Renal cortex interstitium (tissue), 15 donors: ENCODE results near the gene RPS8. TPM values are rescaled to one million over a fixed set of nuclear protein-coding genes. Genes with fewer than 3 reads are reported as not detected.
"Not testable (repeated sequence)": the region's sequence is repeated elsewhere in the genome, so short reads cannot be mapped to it uniquely, and the experiment has no call there.

ENCODE experiments used
- DNase-seq, 11 donors: peaks; one replicate each; pipeline ENCODE4 v3.0.0-alpha.2; 2013; ENCODE audit warnings: low read depth in 9 of 11, low spot score in 4 of 11; ENCODE audit errors: extremely low read depth in 1 of 11
- long read RNA-seq, 16 experiments: transcript quantifications; one replicate each; lab custom pipeline, GENCODE V29; 2026
- polyA plus RNA-seq, 3 donors: library from polyadenylated mRNA; unstranded; fragments of 120-200 nt; gene quantifications; one replicate each; pipeline ENCODE4 v1.2.1, GENCODE V29; 2013; ENCODE audit not compliant: insufficient read length in 3 of 3

Gene RPS8
- polyA plus RNA-seq = 1,000 to 10,000 TPM; 2,233 to 2,482 (median 2,364) TPM
- long read RNA-seq, donor 1, transcript RPS8-207 (5 exons, 1,115 nt) = minor isoform, 229 of 2,010 reads
- long read RNA-seq, donor 1, transcript RPS8-202 (6 exons, 881 nt) = major isoform, 829 of 2,010 reads
- long read RNA-seq, donor 1, transcript RPS8-205 (2 exons, 391 nt) = minor isoform, 131 of 2,010 reads
- long read RNA-seq, donor 1, transcript RPS8-203 (3 exons, 898 nt) = minor isoform, 142 of 2,010 reads
- long read RNA-seq, donor 1, partial matches to known transcripts = 609 of 2,010 reads
- long read RNA-seq, donor 1, other reads (novel, unspliced or antisense) = 45 of 2,010 reads
- long read RNA-seq, donor 2, transcript RPS8-207 (5 exons, 1,115 nt) = minor isoform, 228 of 2,065 reads
- long read RNA-seq, donor 2, transcript RPS8-203 (3 exons, 898 nt) = minor isoform, 128 of 2,065 reads
- long read RNA-seq, donor 2, transcript RPS8-205 (2 exons, 391 nt) = minor isoform, 137 of 2,065 reads
- long read RNA-seq, donor 2, transcript RPS8-202 (6 exons, 881 nt) = major isoform, 866 of 2,065 reads
- long read RNA-seq, donor 2, partial matches to known transcripts = 624 of 2,065 reads
- long read RNA-seq, donor 2, other reads (novel, unspliced or antisense) = 68 of 2,065 reads
- long read RNA-seq, donor 3, transcript RPS8-207 (5 exons, 1,115 nt) = minor isoform, 493 of 3,220 reads
- long read RNA-seq, donor 3, transcript RPS8-203 (3 exons, 898 nt) = minor isoform, 108 of 3,220 reads
- long read RNA-seq, donor 3, transcript RPS8-202 (6 exons, 881 nt) = major isoform, 1,837 of 3,220 reads
- long read RNA-seq, donor 3, transcript RPS8-205 (2 exons, 391 nt) = minor isoform, 78 of 3,220 reads
- long read RNA-seq, donor 3, partial matches to known transcripts = 528 of 3,220 reads
- long read RNA-seq, donor 3, other reads (novel, unspliced or antisense) = 134 of 3,220 reads
- long read RNA-seq, donor 4, transcript RPS8-203 (3 exons, 898 nt) = minor isoform, 41 of 1,849 reads
- long read RNA-seq, donor 4, transcript RPS8-202 (6 exons, 881 nt) = major isoform, 1,080 of 1,849 reads
- long read RNA-seq, donor 4, transcript RPS8-205 (2 exons, 391 nt) = minor isoform, 48 of 1,849 reads
- long read RNA-seq, donor 4, transcript RPS8-207 (5 exons, 1,115 nt) = minor isoform, 221 of 1,849 reads
- long read RNA-seq, donor 4, partial matches to known transcripts = 341 of 1,849 reads
- long read RNA-seq, donor 4, other reads (novel, unspliced or antisense) = 96 of 1,849 reads
- long read RNA-seq, donor 5 = 0 reads
- long read RNA-seq, donor 6, transcript RPS8-203 (3 exons, 898 nt) = minor isoform, 157 of 2,240 reads
- long read RNA-seq, donor 6, transcript RPS8-205 (2 exons, 391 nt) = minor isoform, 124 of 2,240 reads
- long read RNA-seq, donor 6, transcript RPS8-207 (5 exons, 1,115 nt) = minor isoform, 293 of 2,240 reads
- long read RNA-seq, donor 6, transcript RPS8-202 (6 exons, 881 nt) = major isoform, 1,110 of 2,240 reads
- long read RNA-seq, donor 6, partial matches to known transcripts = 447 of 2,240 reads
- long read RNA-seq, donor 6, other reads (novel, unspliced or antisense) = 90 of 2,240 reads
- long read RNA-seq, donor 7, transcript RPS8-202 (6 exons, 881 nt) = major isoform, 1,724 of 3,170 reads
- long read RNA-seq, donor 7, transcript RPS8-207 (5 exons, 1,115 nt) = minor isoform, 347 of 3,170 reads
- long read RNA-seq, donor 7, transcript RPS8-203 (3 exons, 898 nt) = minor isoform, 153 of 3,170 reads
- long read RNA-seq, donor 7, transcript RPS8-205 (2 exons, 391 nt) = minor isoform, 147 of 3,170 reads
- long read RNA-seq, donor 7, partial matches to known transcripts = 669 of 3,170 reads
- long read RNA-seq, donor 7, other reads (novel, unspliced or antisense) = 94 of 3,170 reads
- long read RNA-seq, donor 8, transcript RPS8-203 (3 exons, 898 nt) = minor isoform, 277 of 5,056 reads
- long read RNA-seq, donor 8, transcript RPS8-207 (5 exons, 1,115 nt) = minor isoform, 457 of 5,056 reads
- long read RNA-seq, donor 8, transcript RPS8-202 (6 exons, 881 nt) = major isoform, 1,700 of 5,056 reads
- long read RNA-seq, donor 8, transcript RPS8-205 (2 exons, 391 nt) = minor isoform, 274 of 5,056 reads
- long read RNA-seq, donor 8, partial matches to known transcripts = 2,181 of 5,056 reads
- long read RNA-seq, donor 8, other reads (novel, unspliced or antisense) = 124 of 5,056 reads
- long read RNA-seq, donor 9, transcript RPS8-203 (3 exons, 898 nt) = minor isoform, 70 of 2,045 reads
- long read RNA-seq, donor 9, transcript RPS8-202 (6 exons, 881 nt) = major isoform, 1,301 of 2,045 reads
- long read RNA-seq, donor 9, transcript RPS8-205 (2 exons, 391 nt) = minor isoform, 64 of 2,045 reads
- long read RNA-seq, donor 9, transcript RPS8-207 (5 exons, 1,115 nt) = minor isoform, 295 of 2,045 reads
- long read RNA-seq, donor 9, partial matches to known transcripts = 212 of 2,045 reads
- long read RNA-seq, donor 9, other reads (novel, unspliced or antisense) = 81 of 2,045 reads
- long read RNA-seq, donor 10, transcript RPS8-205 (2 exons, 391 nt) = minor isoform, 123 of 2,634 reads
- long read RNA-seq, donor 10, transcript RPS8-202 (6 exons, 881 nt) = major isoform, 1,525 of 2,634 reads
- long read RNA-seq, donor 10, transcript RPS8-203 (3 exons, 898 nt) = minor isoform, 101 of 2,634 reads
- long read RNA-seq, donor 10, transcript RPS8-207 (5 exons, 1,115 nt) = minor isoform, 288 of 2,634 reads
- long read RNA-seq, donor 10, partial matches to known transcripts = 496 of 2,634 reads
- long read RNA-seq, donor 10, other reads (novel, unspliced or antisense) = 77 of 2,634 reads
- long read RNA-seq, donor 11, transcript RPS8-202 (6 exons, 881 nt) = major isoform, 824 of 1,309 reads
- long read RNA-seq, donor 11, transcript RPS8-205 (2 exons, 391 nt) = minor isoform, 28 of 1,309 reads
- long read RNA-seq, donor 11, transcript RPS8-207 (5 exons, 1,115 nt) = minor isoform, 169 of 1,309 reads
- long read RNA-seq, donor 11, transcript RPS8-203 (3 exons, 898 nt) = minor isoform, 35 of 1,309 reads
- long read RNA-seq, donor 11, partial matches to known transcripts = 176 of 1,309 reads
- long read RNA-seq, donor 11, other reads (novel, unspliced or antisense) = 67 of 1,309 reads
- long read RNA-seq, donor 12, transcript RPS8-202 (6 exons, 881 nt) = major isoform, 546 of 1,230 reads
- long read RNA-seq, donor 12, transcript RPS8-203 (3 exons, 898 nt) = minor isoform, 108 of 1,230 reads
- long read RNA-seq, donor 12, transcript RPS8-207 (5 exons, 1,115 nt) = minor isoform, 153 of 1,230 reads
- long read RNA-seq, donor 12, transcript RPS8-205 (2 exons, 391 nt) = minor isoform, 122 of 1,230 reads
- long read RNA-seq, donor 12, partial matches to known transcripts = 250 of 1,230 reads
- long read RNA-seq, donor 12, other reads (novel, unspliced or antisense) = 37 of 1,230 reads
- long read RNA-seq, donor 13, transcript RPS8-202 (6 exons, 881 nt) = major isoform, 1,916 of 5,367 reads
- long read RNA-seq, donor 13, transcript RPS8-203 (3 exons, 898 nt) = minor isoform, 408 of 5,367 reads
- long read RNA-seq, donor 13, transcript RPS8-207 (5 exons, 1,115 nt) = minor isoform, 530 of 5,367 reads
- long read RNA-seq, donor 13, transcript RPS8-205 (2 exons, 391 nt) = minor isoform, 369 of 5,367 reads
- long read RNA-seq, donor 13, partial matches to known transcripts = 1,948 of 5,367 reads
- long read RNA-seq, donor 13, other reads (novel, unspliced or antisense) = 147 of 5,367 reads
- long read RNA-seq, donor 14, transcript RPS8-205 (2 exons, 391 nt) = minor isoform, 47 of 2,271 reads
- long read RNA-seq, donor 14, transcript RPS8-203 (3 exons, 898 nt) = minor isoform, 73 of 2,271 reads
- long read RNA-seq, donor 14, transcript RPS8-207 (5 exons, 1,115 nt) = minor isoform, 258 of 2,271 reads
- long read RNA-seq, donor 14, transcript RPS8-202 (6 exons, 881 nt) = major isoform, 1,433 of 2,271 reads
- long read RNA-seq, donor 14, partial matches to known transcripts = 354 of 2,271 reads
- long read RNA-seq, donor 14, other reads (novel, unspliced or antisense) = 81 of 2,271 reads
- long read RNA-seq, donor 15, transcript RPS8-207 (5 exons, 1,115 nt) = minor isoform, 123 of 951 reads
- long read RNA-seq, donor 15, transcript RPS8-205 (2 exons, 391 nt) = minor isoform, 42 of 951 reads
- long read RNA-seq, donor 15, transcript RPS8-203 (3 exons, 898 nt) = minor isoform, 32 of 951 reads
- long read RNA-seq, donor 15, transcript RPS8-202 (6 exons, 881 nt) = major isoform, 628 of 951 reads
- long read RNA-seq, donor 15, partial matches to known transcripts = 89 of 951 reads
- long read RNA-seq, donor 15, other reads (novel, unspliced or antisense) = 32 of 951 reads
- long read RNA-seq, donor 16, transcript RPS8-202 (6 exons, 881 nt) = major isoform, 3,275 of 4,727 reads
- long read RNA-seq, donor 16, transcript RPS8-203 (3 exons, 898 nt) = minor isoform, 130 of 4,727 reads
- long read RNA-seq, donor 16, transcript RPS8-207 (5 exons, 1,115 nt) = minor isoform, 533 of 4,727 reads
- long read RNA-seq, donor 16, transcript RPS8-205 (2 exons, 391 nt) = minor isoform, 109 of 4,727 reads
- long read RNA-seq, donor 16, partial matches to known transcripts = 400 of 4,727 reads
- long read RNA-seq, donor 16, other reads (novel, unspliced or antisense) = 209 of 4,727 reads

- DNase-seq = peak; percentile 89 to 96 (median 93)
Measured at GRCh38 chr1:44775078-44775929, at the start of gene RPS8. RPS8 (plus strand) TSS chr1:44775540; CDS start chr1:44775597, 57 bp downstream.

GRCh38 chr1:44730741-44731512 lies 44.4 kb upstream of the RPS8 start, which contains the start of gene RNU5D-1:
RNU5D-1 (minus strand) TSS chr1:44731170.
- peak; percentile 87 to 99 (median 94) for DNase-seq

- peak in 3 of 11 donors; percentile 7 to 45 (median 34) for DNase-seq
Measured at GRCh38 chr1:44733365-44733764, 42.0 kb upstream of the RPS8 start.

DNA sequence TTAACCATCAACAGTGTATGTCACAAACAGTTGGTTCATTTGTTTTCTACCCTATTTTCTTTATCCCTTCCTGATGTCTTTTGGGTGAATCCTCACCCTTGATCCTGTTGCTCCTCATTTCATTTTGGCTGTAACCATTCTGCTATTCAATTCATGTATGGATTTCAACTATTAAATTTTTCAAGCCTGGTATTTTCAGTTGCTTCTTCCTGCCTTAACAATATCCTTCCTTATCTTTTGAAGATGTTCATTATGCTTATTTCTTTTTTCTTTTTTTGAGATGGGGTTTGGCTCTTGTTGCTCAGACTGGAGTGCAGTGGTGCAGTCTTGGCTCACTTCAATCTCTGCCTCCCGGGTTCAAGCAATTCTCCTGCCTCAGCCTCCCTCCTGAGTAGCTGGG lies 41.6 kb upstream of the RPS8 start:
- DNase-seq = no peak

DNA sequence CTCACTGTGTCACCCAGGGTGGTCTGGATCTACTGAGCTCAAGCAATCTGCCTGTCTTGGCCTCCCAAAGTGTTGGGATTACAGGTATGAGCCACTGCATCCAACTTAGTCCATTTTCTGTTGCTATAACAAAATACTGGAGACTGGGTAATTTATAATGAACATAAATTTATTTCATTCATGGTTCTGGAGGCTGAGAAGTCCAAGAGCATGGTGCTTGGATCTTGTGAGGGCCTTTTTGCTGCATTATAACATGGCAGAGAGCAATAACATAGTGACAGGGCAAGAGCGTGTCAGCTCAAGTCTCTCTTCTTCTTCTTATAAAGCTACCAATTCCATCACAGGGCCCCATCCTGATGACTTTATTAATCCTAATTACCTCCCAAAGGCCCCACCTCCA lies 39.3 kb upstream of the RPS8 start:
- no peak for DNase-seq

DNA sequence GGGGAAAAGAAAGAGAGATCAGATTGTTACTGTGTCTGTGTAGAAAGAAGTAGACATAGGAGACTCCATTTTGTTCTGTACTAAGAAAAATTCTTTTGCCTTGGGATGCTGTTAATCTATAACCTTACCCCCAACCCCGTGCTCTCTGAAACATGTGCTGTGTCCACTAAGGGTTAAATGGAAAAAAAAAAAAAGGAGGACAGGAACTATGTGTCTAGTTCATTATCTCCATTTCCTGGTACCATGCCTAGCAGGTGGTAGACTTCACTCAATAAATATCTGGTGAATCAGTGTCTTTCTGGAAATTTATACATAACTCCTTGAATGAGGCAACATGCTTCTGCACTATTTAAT lies 36.4 kb upstream of the RPS8 start:
- DNase-seq = not testable (repeated sequence)

DNA sequence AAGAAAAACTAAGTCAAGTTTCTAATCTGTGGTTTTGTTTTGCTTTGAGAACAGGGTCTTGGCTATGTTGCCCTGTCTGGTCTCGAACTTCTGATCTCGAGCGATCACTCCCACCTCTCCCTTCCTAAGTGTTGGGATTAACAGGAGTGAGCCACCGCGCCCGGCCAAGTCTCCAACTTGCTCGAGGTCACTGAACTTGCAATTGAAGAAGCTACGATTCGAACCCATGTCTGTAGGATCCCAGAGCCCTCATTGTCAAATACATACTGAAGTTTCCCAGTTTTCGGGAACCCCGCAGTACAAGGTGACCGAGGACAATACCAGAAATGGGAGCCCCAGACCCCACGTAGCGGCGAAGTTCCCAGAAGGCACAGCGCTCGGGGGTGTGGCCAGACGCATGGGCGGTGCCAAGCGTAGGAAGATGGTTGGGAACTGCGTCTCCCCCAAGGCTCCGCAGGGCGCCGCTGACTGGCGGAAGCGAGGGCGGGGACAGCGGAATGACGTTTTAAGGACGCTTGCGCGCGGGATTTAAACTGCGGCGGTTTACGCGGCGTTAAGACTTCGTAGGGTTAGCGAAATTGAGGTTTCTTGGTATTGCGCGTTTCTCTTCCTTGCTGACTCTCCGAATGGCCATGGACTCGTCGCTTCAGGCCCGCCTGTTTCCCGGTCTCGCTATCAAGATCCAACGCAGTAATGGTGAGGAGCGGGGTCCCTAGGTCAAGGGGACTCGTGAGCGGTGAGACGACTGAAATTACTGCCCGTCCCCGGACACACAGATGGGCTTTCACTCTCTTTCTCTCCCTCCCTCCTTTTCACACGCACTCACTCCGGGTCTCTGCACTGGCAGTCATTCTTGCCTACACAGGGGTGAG lies 35.8 kb upstream of the RPS8 start, which contains the start of gene KIF2C:
Gene KIF2C (plus strand): TSS at position 531 of the 872 bp plus-strand sequence. CDS start 96 bp downstream, at position 627.
- peak; percentile 89 to 98 (median 95) for DNase-seq

- DNase-seq = no peak
Measured at GRCh38 chr1:44740179-44740617, 35.1 kb upstream of the RPS8 start.

DNA sequence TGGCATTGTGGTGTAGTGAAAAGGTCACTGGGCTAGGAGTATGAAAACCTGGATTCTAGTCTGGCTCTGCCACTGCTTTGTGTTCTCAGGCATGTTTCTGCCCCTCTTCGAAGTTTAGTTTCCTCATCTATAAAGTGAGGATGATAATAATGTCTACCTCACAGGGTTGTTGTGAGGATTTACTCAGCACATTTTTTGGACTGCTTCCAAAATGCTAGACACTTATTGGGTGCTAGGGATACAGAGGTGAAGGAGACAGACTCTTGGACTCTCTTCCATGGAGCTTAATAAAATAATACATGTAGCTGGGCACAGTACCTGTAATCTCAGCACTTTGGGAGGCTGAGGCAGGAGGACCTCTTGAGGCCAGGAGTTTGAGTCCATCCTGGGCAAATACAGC lies 32.1 kb upstream of the RPS8 start:
- no peak for DNase-seq

DNA sequence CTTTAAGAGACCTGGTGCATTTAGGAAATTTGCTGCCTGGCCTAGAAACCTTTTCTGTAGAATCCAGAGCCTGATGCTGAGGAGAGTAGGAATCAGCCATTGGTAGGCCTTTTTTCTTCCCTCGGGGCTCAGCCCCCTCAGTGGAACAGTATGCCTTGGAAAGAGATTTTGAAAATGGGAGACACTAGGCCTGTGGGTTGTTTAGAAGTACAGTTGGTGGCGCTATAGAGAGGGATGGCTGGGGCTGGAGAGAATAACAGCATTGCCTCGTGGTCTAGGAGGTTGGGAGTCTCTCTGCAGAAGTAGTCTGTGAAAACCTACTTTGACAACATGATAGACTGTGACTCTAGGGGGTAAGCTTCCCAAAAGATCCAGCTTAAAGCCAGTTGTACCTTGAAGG lies 27.5 kb upstream of the RPS8 start:
- no peak for DNase-seq
